ENCODE data around the gene MEGF11.

The MEGF11 gene

GRCh38 chr15:66215811-66216210 lies 37.7 kb downstream of the MEGF11 start:
- no peak for DNase-seq (ENCODE audit: low read depth)

- DNase-seq (ENCODE audit: low read depth), result no peak
These were observed 39.3 kb downstream of the MEGF11 start for GRCh38 chr15:66214246-66214645.

- DNase-seq (ENCODE audit: low read depth), result no peak
These were observed 41.0 kb downstream of the MEGF11 start for GRCh38 chr15:66212563-66212921.

- no peak for DNase-seq (ENCODE audit: low read depth)
These were observed 41.6 kb downstream of the MEGF11 start for GRCh38 chr15:66211670-66212562.

- no peak for DNase-seq (ENCODE audit: low read depth)
These were observed 42.9 kb downstream of the MEGF11 start for GRCh38 chr15:66210684-66211083.

GRCh38 chr15:66198757-66199156 lies 54.8 kb downstream of the MEGF11 start:
- DNase-seq (ENCODE audit: low read depth), result no peak

GRCh38 chr15:66196602-66197001 lies 56.9 kb downstream of the MEGF11 start:
- no peak for DNase-seq (ENCODE audit: low read depth)

- no peak for DNase-seq (ENCODE audit: low read depth)
These were observed 57.8 kb downstream of the MEGF11 start for GRCh38 chr15:66195621-66196230.

- no peak for DNase-seq (ENCODE audit: low read depth)
These were observed 60.5 kb downstream of the MEGF11 start for GRCh38 chr15:66193066-66193465.

GRCh38 chr15:66190746-66191145 lies 62.8 kb downstream of the MEGF11 start:
- DNase-seq (ENCODE audit: low read depth), result no peak

- no peak for DNase-seq (ENCODE audit: low read depth)
These were observed 64.3 kb downstream of the MEGF11 start for GRCh38 chr15:66189291-66189690.

- no peak for DNase-seq (ENCODE audit: low read depth)
These were observed 65.1 kb downstream of the MEGF11 start for GRCh38 chr15:66188464-66188863.

- no peak for DNase-seq (ENCODE audit: low read depth)
These were observed 66.3 kb downstream of the MEGF11 start for GRCh38 chr15:66187271-66187670.

GRCh38 chr15:66186049-66186825 lies 67.3 kb downstream of the MEGF11 start:
- no peak for DNase-seq (ENCODE audit: low read depth)

GRCh38 chr15:66184936-66185790 lies 68.4 kb downstream of the MEGF11 start:
- no peak for DNase-seq (ENCODE audit: low read depth)

GRCh38 chr15:66184492-66184891 lies 69.1 kb downstream of the MEGF11 start:
- DNase-seq (ENCODE audit: low read depth), result no peak

- no peak for DNase-seq (ENCODE audit: low read depth)
These were observed 72.9 kb downstream of the MEGF11 start for GRCh38 chr15:66180531-66181097.

- no peak for DNase-seq (ENCODE audit: low read depth)
These were observed 75.0 kb downstream of the MEGF11 start for GRCh38 chr15:66178531-66178910.

GRCh38 chr15:66172324-66172980 lies 81.1 kb downstream of the MEGF11 start:
- DNase-seq (ENCODE audit: low read depth), result no peak

- no peak for DNase-seq (ENCODE audit: low read depth)
These were observed 81.7 kb downstream of the MEGF11 start for GRCh38 chr15:66171841-66172240.

- no peak for DNase-seq (ENCODE audit: low read depth)
These were observed 82.8 kb downstream of the MEGF11 start for GRCh38 chr15:66170716-66171115.
